ENCODE data around the gene MYO5A.

MYO5A gene

GRCh38 chr15:52261498-52262242, 267.0 kb downstream of the MYO5A start:
- H3K4me3 ChIP-seq (ENCODE audit: low read depth, low read length): no peak overlapping the region
- DNase-seq (ENCODE audit: low read depth, low spot score): peak; percentile 95
- in situ Hi-C loops (cut with HindIII; ENCODE audit: low sequenced_read_pairs): no loop called here
- peak; percentile 12 for TF ChIP-seq CTCF (IDR thresholded peaks at IDR 0.05; ENCODE audit: low read depth, low read length)

GRCh38 chr15:52261026-52261425, 267.7 kb downstream of the MYO5A start:
- no peak for TF ChIP-seq CTCF (IDR thresholded peaks at IDR 0.05; ENCODE audit: low read depth, low read length)
- H3K4me3 ChIP-seq (ENCODE audit: low read depth, low read length): no peak overlapping the region
- in situ Hi-C loops (cut with HindIII; ENCODE audit: low sequenced_read_pairs): no loop called here
- no peak for DNase-seq (ENCODE audit: low read depth, low spot score)

GRCh38 chr15:52259503-52259902, 269.2 kb downstream of the MYO5A start:
- in situ Hi-C loops (cut with HindIII; ENCODE audit: low sequenced_read_pairs): no loop called here
- no peak for DNase-seq (ENCODE audit: low read depth, low spot score)
- no peak for TF ChIP-seq CTCF (IDR thresholded peaks at IDR 0.05; ENCODE audit: low read depth, low read length)
- no peak overlapping the region for H3K4me3 ChIP-seq (ENCODE audit: low read depth, low read length)

- in situ Hi-C loops (cut with HindIII; ENCODE audit: low sequenced_read_pairs): no loop called here
- DNase-seq (ENCODE audit: low read depth, low spot score): no peak
- TF ChIP-seq CTCF (IDR thresholded peaks at IDR 0.05; ENCODE audit: low read depth, low read length): no peak
- no peak overlapping the region for H3K4me3 ChIP-seq (ENCODE audit: low read depth, low read length)
Measured at GRCh38 chr15:52258461-52258860, 270.2 kb downstream of the MYO5A start.

GRCh38 chr15:52257734-52258062, 271.0 kb downstream of the MYO5A start:
- in situ Hi-C loops (cut with HindIII; ENCODE audit: low sequenced_read_pairs): no loop called here
- peak; percentile 26 for DNase-seq (ENCODE audit: low read depth, low spot score)
- H3K4me3 ChIP-seq (ENCODE audit: low read depth, low read length): no peak overlapping the region
- no peak for TF ChIP-seq CTCF (IDR thresholded peaks at IDR 0.05; ENCODE audit: low read depth, low read length)

Measured in astrocyte of the spinal cord (primary cell).